ENCODE data around the gene NOVA2. TPM values are rescaled to one million over a fixed set of nuclear protein-coding genes. Genes with fewer than 3 reads are reported as not detected.
A peak's percentile ranks its signal among the peaks of the same experiment; 100 is the strongest.

Gene NOVA2
- total RNA-seq, 1 donor from 2014 or later: not detected

DNA sequence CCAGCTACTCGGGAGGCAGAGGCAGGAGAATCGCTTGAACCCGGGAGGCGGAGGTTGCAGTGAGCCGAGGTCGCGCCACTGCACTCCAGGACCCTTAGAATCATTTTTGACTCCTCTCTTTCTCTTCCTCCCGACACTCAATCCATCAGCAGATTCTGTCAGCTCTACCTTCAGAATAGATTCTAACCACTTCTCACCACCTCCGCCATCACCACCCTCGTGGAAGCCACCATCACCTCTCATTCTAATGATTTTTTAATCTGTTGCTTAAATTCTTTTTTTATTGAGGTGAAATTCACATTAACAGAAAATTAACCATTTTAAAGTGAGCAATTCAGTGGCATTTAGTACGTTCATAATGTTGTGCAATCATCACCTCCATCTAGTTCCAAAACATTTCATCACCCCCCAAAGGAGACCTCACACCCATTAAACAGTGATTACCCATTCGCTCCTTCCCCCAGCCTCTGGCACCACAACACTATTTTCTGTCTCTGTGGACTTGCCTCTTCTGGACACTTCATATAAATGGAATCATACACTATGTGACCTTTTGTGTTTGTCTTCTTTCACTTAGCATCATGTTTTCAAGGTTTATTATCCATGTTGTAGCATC is 16.6 kb upstream of the NOVA2 start:
- intact Hi-C loops (cut with micrococcal nuclease): no loop called here

DNA sequence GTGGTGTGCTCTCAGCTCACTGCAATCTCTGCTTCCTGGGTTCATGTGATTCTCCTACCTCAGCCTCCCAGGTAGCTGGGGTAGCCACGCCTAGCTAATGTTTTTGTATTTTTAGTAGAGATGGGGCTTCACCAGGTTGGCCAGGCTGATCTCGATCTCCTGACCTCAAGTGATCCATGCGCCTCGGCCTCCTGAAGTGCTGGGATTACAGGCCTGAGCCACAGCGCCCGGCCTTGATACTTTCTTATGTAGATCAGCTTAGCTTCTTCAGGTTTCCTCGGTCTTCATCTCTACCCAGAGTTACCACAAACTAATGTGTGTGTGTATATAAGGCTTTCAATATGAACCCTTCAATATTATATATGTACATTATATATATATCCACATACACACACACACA is 11.7 kb upstream of the NOVA2 start:
- Mint-ChIP-seq H3K36me3 (ENCODE audit: low read depth) (no peaks in the 10 kb centered on the region), H3K4me1 (no peaks in the 10 kb centered on the region), H3K9me3 (no peaks in the 10 kb centered on the region), H3K27ac (no peak overlapping the region), H3K27me3 (peaks cover 24% of the 10 kb centered on the region), H3K4me3 (no peak overlapping the region)
- intact Hi-C loops (cut with micrococcal nuclease): no loop called here
- no peak for DNase-seq

More for the DNA sequence above, 16.6 kb upstream of the NOVA2 start:
- H3K9me3 Mint-ChIP-seq: no peaks in the 10 kb centered on the region
- H3K27me3 Mint-ChIP-seq: peaks cover 16% of the 10 kb centered on the region
- no peak overlapping the region for H3K27ac Mint-ChIP-seq
- no peak overlapping the region for H3K4me3 Mint-ChIP-seq
- H3K4me1 Mint-ChIP-seq: no peaks in the 10 kb centered on the region
- DNase-seq: no peak
- no peaks in the 10 kb centered on the region for H3K36me3 Mint-ChIP-seq (ENCODE audit: low read depth)

DNA sequence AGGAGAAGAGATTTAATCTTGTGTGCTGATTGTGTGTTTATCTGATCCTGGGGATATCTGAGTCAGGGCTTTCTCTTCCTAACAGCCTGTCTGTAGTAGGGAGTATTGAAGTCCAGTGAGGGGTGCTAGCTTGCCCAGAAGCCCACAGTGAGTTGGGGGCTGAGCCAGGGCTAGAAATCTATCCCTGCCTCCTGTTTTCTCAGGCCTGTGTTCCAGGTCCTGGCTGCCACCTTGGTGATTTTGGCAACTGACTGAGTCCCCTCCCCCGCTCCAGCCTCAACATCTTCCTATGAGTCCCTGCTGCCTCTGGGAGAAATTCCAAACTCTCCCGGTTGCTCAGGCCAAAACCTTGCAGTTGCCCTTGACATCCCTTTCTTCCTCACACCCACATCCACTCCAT is 7.7 kb upstream of the NOVA2 start:
- Mint-ChIP-seq H3K4me1 (no peaks in the 10 kb centered on the region), H3K9me3 (no peaks in the 10 kb centered on the region), H3K27me3 (peaks cover 27% of the 10 kb centered on the region), H3K4me3 (no peak overlapping the region), H3K36me3 (ENCODE audit: low read depth) (no peaks in the 10 kb centered on the region), H3K27ac (no peak overlapping the region)
- DNase-seq: no peak
- intact Hi-C loops (cut with micrococcal nuclease): no loop called here

DNA sequence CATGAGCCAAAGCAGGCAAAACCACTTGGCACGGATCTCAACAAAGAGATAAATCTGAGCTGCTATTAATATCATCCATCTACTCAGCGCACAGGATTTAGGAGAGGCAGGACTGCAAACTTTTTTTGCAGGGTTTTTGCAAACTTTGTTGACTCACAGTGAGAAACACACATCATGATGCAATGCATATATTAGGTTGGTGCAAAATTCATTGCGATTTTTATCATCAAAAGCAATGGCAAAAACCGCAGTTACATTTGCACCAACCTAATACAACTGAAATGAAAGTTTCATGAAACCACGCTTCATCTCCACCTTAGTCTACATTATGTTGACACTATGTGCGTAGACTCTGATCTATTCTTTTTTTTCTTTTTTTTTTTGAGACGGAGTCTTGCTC is 4.5 kb upstream of the NOVA2 start:
- no peaks in the 10 kb centered on the region for H3K9me3 Mint-ChIP-seq
- no peak overlapping the region for H3K27ac Mint-ChIP-seq
- no peaks in the 10 kb centered on the region for H3K36me3 Mint-ChIP-seq (ENCODE audit: low read depth)
- intact Hi-C loops (cut with micrococcal nuclease): no loop called here
- peaks cover 47% of the 10 kb centered on the region for H3K27me3 Mint-ChIP-seq
- no peak for DNase-seq
- peaks cover 4% of the 10 kb centered on the region for H3K4me1 Mint-ChIP-seq
- H3K4me3 Mint-ChIP-seq: no peak overlapping the region

DNA sequence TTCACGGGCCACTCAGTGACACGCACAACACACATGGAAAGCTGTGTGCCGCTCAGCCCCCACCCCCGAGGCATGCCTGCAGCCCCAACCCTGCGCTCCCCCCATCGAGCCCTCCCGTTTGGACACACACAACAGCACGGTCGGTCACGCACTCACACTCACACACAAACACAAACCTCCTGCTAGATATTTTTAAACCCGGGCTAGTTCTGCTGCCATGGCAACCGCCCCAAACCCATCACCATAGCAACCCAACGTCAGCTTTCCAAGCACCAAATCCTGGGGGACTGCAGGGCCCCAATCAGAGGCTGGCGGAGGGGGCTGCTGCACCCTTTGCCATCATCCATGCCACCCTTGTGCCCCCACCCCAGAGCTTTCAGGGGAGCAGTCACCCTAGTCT is 2.5 kb upstream of the NOVA2 start:
- Mint-ChIP-seq H3K4me3 (no peak overlapping the region), H3K4me1 (peaks cover 17% of the 10 kb centered on the region), H3K36me3 (ENCODE audit: low read depth) (no peaks in the 10 kb centered on the region), H3K9me3 (no peaks in the 10 kb centered on the region), H3K27ac (no peak overlapping the region), H3K27me3 (peaks cover 54% of the 10 kb centered on the region)
- no peak for DNase-seq
- intact Hi-C loops (cut with micrococcal nuclease): no loop called here

DNA sequence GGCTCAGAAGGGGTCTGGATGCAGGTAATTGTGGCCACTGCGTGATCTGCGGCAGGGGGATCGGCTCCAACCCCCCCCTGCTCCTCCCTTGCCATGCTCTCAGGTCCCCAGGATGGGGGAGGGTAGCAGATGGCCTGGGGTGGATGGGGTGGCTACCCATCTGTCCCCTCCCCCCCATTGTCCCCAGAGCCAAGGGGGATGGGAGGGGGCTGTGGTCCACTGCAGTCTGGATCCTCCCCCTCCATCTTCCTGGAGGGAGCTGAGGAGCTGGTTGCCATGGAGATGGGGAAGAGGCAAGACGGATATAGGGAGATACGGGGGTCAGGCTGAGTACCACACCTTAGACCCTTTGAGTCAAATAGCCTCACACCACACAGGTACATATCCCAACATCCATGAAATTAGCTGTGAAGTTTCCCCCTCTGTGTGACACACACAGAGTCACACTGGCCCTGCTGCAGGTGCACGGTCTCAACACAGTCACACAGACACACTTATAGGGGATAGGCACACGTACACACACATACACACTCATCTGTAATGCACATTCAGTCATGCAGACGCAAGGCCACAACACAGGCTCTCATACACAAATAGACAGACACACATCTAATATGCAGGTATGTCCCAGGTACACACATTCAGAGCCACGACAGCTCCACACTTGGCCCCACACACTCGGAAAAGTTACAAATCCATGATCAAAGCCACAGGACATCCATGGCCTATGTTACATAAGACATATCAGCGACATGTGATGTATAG is 1.8 kb upstream of the NOVA2 start:
- no peak for DNase-seq
- H3K27ac Mint-ChIP-seq: no peak overlapping the region
- H3K36me3 Mint-ChIP-seq (ENCODE audit: low read depth): no peaks in the 10 kb centered on the region
- H3K4me1 Mint-ChIP-seq: peaks cover 20% of the 10 kb centered on the region
- intact Hi-C loops (cut with micrococcal nuclease): no loop called here
- no peak overlapping the region for H3K4me3 Mint-ChIP-seq
- peaks cover 59% of the 10 kb centered on the region for H3K27me3 Mint-ChIP-seq
- no peaks in the 10 kb centered on the region for H3K9me3 Mint-ChIP-seq

DNA sequence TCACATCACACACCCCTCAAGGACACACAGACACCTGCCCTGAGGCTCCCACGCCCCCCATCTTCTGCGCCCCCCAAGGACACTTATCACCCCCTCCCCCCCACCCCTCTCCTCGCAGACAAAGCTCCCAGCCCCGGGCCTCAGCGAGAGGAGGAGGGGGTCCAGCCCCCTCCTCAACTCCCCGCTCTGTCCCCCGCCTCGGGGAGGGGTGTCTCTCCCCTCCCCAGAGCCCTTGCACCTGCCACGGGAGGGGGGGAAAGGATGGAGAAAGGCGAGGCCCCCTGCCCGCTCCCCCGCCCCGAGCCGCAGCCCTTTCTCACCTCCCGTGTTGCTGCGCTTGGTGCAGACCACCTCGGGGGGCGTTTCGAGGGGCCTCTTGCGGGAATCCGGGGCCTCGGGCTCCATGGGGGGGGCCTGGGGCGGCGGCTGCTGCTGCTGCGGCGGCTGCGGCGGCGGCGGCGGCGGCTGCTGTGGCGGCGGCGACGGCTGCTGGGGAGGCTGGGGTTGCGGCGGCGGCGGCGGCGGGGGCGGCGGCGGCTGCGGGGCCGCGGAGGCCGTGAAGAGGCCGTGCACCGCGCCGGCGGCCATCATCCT is 621 bp downstream of the NOVA2 start:
- H3K36me3 Mint-ChIP-seq (ENCODE audit: low read depth): no peaks in the 10 kb centered on the region
- no peak overlapping the region for H3K27ac Mint-ChIP-seq
- DNase-seq: peak; percentile 60
- peak overlapping the region; percentile 30 for H3K4me3 Mint-ChIP-seq
- peaks cover 77% of the 10 kb centered on the region for H3K27me3 Mint-ChIP-seq
- H3K9me3 Mint-ChIP-seq: no peaks in the 10 kb centered on the region
- peaks cover 20% of the 10 kb centered on the region for H3K4me1 Mint-ChIP-seq
- intact Hi-C loops (cut with micrococcal nuclease): no loop called here

DNA sequence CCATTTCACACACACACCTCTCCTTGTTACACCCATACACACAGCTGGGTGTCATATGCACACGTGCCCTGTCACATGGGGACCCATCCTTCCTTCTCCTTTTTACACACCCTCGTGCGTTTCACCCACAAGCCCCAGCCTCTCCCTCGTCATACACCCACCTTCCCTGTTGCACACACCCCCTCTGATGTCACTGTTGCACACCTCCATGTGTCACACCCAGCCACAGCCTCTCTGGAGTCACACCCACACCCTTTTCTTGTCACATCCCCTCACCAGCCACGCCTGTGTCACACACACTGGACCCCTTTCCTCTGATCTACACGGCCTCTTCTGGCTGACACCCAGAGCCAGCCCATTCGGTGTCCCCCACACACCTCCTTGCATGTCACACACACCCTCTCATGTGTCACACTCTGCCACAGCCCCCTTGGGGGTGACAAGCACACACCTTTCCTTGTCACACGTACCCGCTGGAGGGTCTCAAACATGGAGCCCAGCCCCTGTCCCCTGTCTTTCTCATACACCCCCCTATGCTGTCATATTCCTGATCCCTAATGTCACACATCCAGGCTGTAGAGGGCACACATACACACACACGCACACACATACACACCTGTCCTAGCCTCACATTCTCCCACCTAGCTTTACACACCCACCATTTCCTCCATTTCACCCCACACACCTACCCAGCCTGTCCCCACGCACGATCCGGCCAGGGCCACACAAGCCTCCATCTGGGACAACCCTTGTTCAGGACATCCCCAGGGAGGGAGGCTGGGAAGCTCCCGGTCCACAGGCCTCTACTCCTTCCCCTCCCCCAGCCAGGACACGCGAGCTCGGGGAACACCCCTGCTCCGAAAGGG is 1.4 kb downstream of the NOVA2 start:
- H3K4me3 Mint-ChIP-seq: peak overlapping the region; percentile 30
- H3K27ac Mint-ChIP-seq: peak overlapping the region; percentile 26
- DNase-seq: peak; percentile 72
- H3K9me3 Mint-ChIP-seq: no peaks in the 10 kb centered on the region
- intact Hi-C loops (cut with micrococcal nuclease): no loop called here
- no peaks in the 10 kb centered on the region for H3K36me3 Mint-ChIP-seq (ENCODE audit: low read depth)
- H3K27me3 Mint-ChIP-seq: peaks cover 75% of the 10 kb centered on the region
- H3K4me1 Mint-ChIP-seq: peaks cover 20% of the 10 kb centered on the region

DNA sequence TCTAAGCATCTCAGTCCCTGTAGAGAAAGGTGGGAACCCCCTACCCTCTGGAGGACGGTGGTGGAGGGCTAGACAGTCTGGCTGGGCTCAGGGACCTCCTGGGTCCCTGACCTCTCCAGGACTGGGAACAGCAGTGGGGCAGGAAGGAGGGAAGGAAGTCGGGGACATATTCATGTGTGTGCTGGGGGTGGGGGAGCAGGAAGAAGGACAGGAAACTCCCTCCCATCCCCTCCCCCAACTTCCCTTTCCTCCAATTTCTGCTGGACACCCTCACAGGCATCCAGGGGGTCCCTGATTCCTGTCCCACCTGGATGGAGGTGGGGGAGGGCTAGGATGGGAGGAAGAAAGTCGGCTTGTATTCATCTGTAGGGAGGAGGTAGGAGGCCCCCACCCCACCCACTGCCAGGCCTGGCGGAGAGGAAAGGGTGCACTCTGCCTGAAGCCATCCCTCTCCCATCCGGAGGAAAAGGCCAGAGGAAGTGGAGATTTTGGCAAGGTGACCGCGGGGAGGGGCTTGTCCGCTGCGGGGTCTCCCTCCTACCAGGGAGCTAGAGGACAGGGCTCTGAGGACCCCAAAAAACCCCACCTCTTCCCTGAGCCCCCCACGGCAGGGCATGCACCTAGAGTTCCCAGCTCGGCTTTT is 2.3 kb downstream of the NOVA2 start:
- Mint-ChIP-seq H3K27ac (no peak overlapping the region), H3K27me3 (peaks cover 69% of the 10 kb centered on the region), H3K36me3 (ENCODE audit: low read depth) (no peaks in the 10 kb centered on the region), H3K4me3 (no peak overlapping the region), H3K4me1 (peaks cover 20% of the 10 kb centered on the region), H3K9me3 (no peaks in the 10 kb centered on the region)
- DNase-seq: no peak
- intact Hi-C loops (cut with micrococcal nuclease): no loop called here

DNA sequence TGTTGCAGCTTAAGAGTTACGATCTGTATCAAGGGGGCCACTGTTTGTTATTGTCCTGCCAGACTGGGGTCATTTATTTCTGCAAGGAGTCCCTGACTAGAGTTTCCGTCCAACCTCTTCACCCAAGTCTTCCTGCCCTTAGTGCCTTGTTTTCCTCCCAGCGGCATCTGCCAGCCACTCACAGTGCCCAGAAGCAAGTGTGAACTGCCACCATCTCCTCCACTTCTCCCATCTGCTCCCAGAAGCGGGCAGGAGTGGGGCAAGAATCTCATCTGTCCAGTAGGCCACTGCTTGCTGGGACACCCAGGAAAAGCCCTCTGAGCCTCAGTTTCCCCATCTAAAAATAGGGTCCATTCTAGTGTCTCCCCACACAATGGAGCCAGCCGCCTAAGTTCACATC is 4.0 kb downstream of the NOVA2 start:
- Mint-ChIP-seq H3K27ac (no peak overlapping the region), H3K4me3 (no peak overlapping the region), H3K36me3 (ENCODE audit: low read depth) (no peaks in the 10 kb centered on the region), H3K4me1 (peaks cover 17% of the 10 kb centered on the region), H3K27me3 (peaks cover 60% of the 10 kb centered on the region), H3K9me3 (no peaks in the 10 kb centered on the region)
- no peak for DNase-seq
- intact Hi-C loops (cut with micrococcal nuclease): no loop called here

DNA sequence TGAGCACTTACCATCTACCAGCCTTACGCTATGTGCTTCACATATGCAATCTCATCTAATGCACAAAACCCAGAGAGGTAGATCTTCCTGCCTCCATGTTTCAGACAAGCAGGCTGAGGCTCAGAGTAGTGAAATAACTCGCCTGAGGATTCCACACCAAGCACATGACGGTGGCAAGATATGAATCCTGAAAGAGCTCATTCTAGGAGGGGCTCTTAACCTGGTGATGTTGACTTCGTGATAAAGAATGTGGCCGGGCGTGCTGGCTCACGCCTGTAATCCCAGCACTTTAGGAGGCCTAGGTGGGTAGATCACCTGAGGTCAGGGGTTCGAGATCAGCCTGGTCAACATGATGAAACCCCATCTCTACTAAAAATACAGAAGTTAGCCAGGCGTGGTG is 5.0 kb downstream of the NOVA2 start:
- no peak overlapping the region for H3K27ac Mint-ChIP-seq
- no peak overlapping the region for H3K4me3 Mint-ChIP-seq
- H3K9me3 Mint-ChIP-seq: no peaks in the 10 kb centered on the region
- no peaks in the 10 kb centered on the region for H3K36me3 Mint-ChIP-seq (ENCODE audit: low read depth)
- H3K4me1 Mint-ChIP-seq: peaks cover 17% of the 10 kb centered on the region
- no peak for DNase-seq
- H3K27me3 Mint-ChIP-seq: peaks cover 56% of the 10 kb centered on the region
- intact Hi-C loops (cut with micrococcal nuclease): no loop called here

DNA sequence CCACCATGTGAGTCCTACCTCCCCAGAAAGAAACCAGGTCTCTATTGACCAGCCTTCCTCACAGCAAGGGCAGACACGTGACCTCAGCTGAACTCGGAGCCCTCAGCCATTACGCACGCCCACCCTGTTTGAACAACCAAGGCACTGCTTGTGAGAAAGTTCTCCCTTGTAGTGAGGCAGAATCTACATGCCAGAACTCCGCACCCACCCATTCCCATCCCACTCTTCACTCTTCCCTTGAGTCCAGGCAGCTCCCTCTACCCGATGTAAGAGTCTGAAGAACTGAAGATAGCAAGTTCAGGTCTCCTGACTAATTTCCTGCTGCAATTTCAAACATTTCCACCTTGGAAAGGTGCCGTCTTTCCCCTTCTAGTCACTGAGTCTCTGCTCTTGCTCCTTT is 6.4 kb downstream of the NOVA2 start:
- Mint-ChIP-seq H3K27ac (no peak overlapping the region), H3K4me3 (no peak overlapping the region), H3K27me3 (peaks cover 52% of the 10 kb centered on the region), H3K4me1 (peaks cover 12% of the 10 kb centered on the region), H3K36me3 (ENCODE audit: low read depth) (no peaks in the 10 kb centered on the region), H3K9me3 (no peaks in the 10 kb centered on the region)
- intact Hi-C loops (cut with micrococcal nuclease): no loop called here
- no peak for DNase-seq

DNA sequence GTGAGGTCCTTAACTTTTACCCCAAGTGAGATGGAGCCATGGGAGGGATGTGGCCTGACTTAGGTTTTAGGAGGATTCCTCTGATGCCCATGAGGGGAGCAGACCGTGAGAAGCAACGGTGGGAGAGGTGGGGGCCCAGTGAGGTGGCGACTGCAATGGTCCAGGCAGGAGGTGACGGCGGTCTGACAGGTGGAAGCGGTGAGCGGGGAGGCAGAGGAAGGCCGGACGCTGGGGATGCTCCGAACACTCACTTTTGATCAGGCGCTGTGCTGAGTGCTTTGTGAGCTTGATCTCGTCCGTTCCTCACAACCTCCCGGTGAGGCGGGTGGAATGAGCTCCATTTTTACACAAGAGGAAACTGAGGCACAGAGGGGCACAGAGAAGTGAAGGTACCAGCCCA is 11.6 kb downstream of the NOVA2 start:
- no peak overlapping the region for H3K4me3 Mint-ChIP-seq
- no peaks in the 10 kb centered on the region for H3K36me3 Mint-ChIP-seq (ENCODE audit: low read depth)
- no peaks in the 10 kb centered on the region for H3K9me3 Mint-ChIP-seq
- no peak for DNase-seq
- intact Hi-C loops (cut with micrococcal nuclease): no loop called here
- H3K27me3 Mint-ChIP-seq: peaks cover 42% of the 10 kb centered on the region
- H3K4me1 Mint-ChIP-seq: peaks cover 2% of the 10 kb centered on the region
- H3K27ac Mint-ChIP-seq: no peak overlapping the region

Measured in activated CD4-positive, alpha-beta T cell treated with anti-CD3 and anti-CD28 coated beads, Interleukin-2, amount 10 ng/mL, durations not matched to agents 24 days and 14 days (primary cell).